Aorta (tissue), 5 donors: ENCODE measurements around the gene ACAD11. TPM values are rescaled to one million over a fixed set of nuclear protein-coding genes. Genes with fewer than 3 reads are reported as not detected.
A peak's percentile ranks its signal among the peaks of the same experiment; 100 is the strongest.

Experiments
- ATAC-seq: fragments of 200-7000 bp; cut with Tn5 transposase; one replicate; pipeline ENCODE4 v1.9.1; 2022; ENCODE audit warnings: moderate library complexity; ENCODE audit not compliant: low FRiP score
- DNase-seq, 2 donors: peaks; one replicate each; pipeline ENCODE4 v3.0.0-alpha.2; 2020
- H3K27ac ChIP-seq, 2 donors: one replicate each; pipeline ENCODE4 v1.5.1; 2013; ENCODE audit warnings: low read length in 2 of 2, mild to moderate bottlenecking in 2 of 2, moderate library complexity in 2 of 2, control low read depth in 1 of 2, inconsistent platforms in 1 of 2, low read depth in 1 of 2
- H3K27me3 ChIP-seq, 2 donors: one replicate each; pipeline ENCODE4 v1.6.1; 2013; ENCODE audit warnings: control low read depth in 1 of 2, low read length in 1 of 2, mild to moderate bottlenecking in 1 of 2, moderate library complexity in 1 of 2; ENCODE audit not compliant: insufficient read depth in 2 of 2, control insufficient read depth in 1 of 2
- H3K36me3 ChIP-seq, 2 donors: one replicate each; pipeline ENCODE4 v1.6.1; 2013; ENCODE audit warnings: control low read depth in 1 of 2, low read length in 1 of 2, mild to moderate bottlenecking in 1 of 2; ENCODE audit not compliant: insufficient read depth in 2 of 2, control insufficient read depth in 1 of 2
- H3K4me1 ChIP-seq, 2 donors: one replicate each; pipeline ENCODE4 v1.6.1; 2013; ENCODE audit warnings: low read length in 2 of 2, control low read depth in 1 of 2, mild to moderate bottlenecking in 1 of 2, moderate library complexity in 1 of 2; ENCODE audit not compliant: insufficient read depth in 2 of 2, control insufficient read depth in 1 of 2
- H3K4me3 ChIP-seq, 2 donors: one replicate each; pipeline ENCODE4 v1.5.1; 2013; ENCODE audit warnings: low read length in 2 of 2, control low read depth in 1 of 2, mild to moderate bottlenecking in 1 of 2
- H3K9me3 ChIP-seq: one replicate; pipeline ENCODE4 v1.6.1; 2013; ENCODE audit warnings: mild to moderate bottlenecking, low read length; ENCODE audit not compliant: control insufficient read depth
- WGBS, 2 donors: extraction: QIAGEN DNeasy Blood & Tissue Kit; methylation state at CpG; one replicate each; pipeline ENCODE4 v1.1.7; 2013; 5-methylcytosine and 5-hydroxymethylcytosine counted together
- intact Hi-C, 2 donors: fragments of 100-400 bp; cut with DNase I; formaldehyde crosslinking; loops; one replicate each; pipeline versions ENCODE4 v1.14.2 to v1.15.0; 2022
- polyA plus RNA-seq, 2 donors: library from polyadenylated mRNA; stranded (reverse); fragments of 200-250 nt; gene quantifications; one replicate each; pipeline ENCODE4 v1.2.3, GENCODE V29; 2013
- total RNA-seq, 2 donors: library from RNA; stranded (reverse); fragmentation: NEBNext Ultra II Directional; extraction: Animal tissue kit (Norgen Biotek cat#: 25700); gene quantifications; one replicate each; pipeline ENCODE4 v1.2.1, GENCODE V29; 2021
- donor health status: healthy with polysubstance abuse.
- donor health status: Bipolar disorder and iron deficiency.
- donor health status: DM: no; HTN: no; CAD: no.
- donor health status: DM: no; HTN: no; CAD: no.
- donor health status: DM: yes; HTN: yes; CAD: no.

Gene ACAD11
- total and polyA plus RNA-seq, 4 donors: 10.0 to 89.6 (median 42.2) TPM

- intact Hi-C loops: no loop called here
- ATAC-seq (no peak), DNase-seq (no peak)
- Histone ChIP-seq H3K27ac (no peak overlapping the region), H3K36me3 (peaks cover 0 to 2% of the 10 kb centered on the region in 2 donors), H3K4me3 (no peak overlapping the region), H3K9me3 (no peaks in the 10 kb centered on the region), H3K27me3 (no peaks in the 10 kb centered on the region), H3K4me1 (no peaks in the 10 kb centered on the region)
Observed at GRCh38 chr3:132675408-132675807, 15.8 kb upstream of the ACAD11 start.

GRCh38 chr3:132669256-132669777 is 9.7 kb upstream of the ACAD11 start:
- no peak for DNase-seq
- intact Hi-C loops: no loop called here
- no peak for ATAC-seq
- Histone ChIP-seq H3K4me1 (no peaks in the 10 kb centered on the region), H3K9me3 (no peaks in the 10 kb centered on the region), H3K4me3 (no peak overlapping the region), H3K27me3 (no peaks in the 10 kb centered on the region), H3K36me3 (peaks cover 0 to 2% of the 10 kb centered on the region in 2 donors), H3K27ac (no peak overlapping the region)
- WGBS, 2 donors: 82 to 83% methylated on average over 5 of the region's 5 CpGs

- ATAC-seq: no peak
- WGBS, 2 donors: 47 to 58% methylated on average over 3 of the region's 3 CpGs
- H3K4me3 ChIP-seq: no peak overlapping the region
Observed at GRCh38 chr3:132665230-132665745, 5.7 kb upstream of the ACAD11 start.

DNA sequence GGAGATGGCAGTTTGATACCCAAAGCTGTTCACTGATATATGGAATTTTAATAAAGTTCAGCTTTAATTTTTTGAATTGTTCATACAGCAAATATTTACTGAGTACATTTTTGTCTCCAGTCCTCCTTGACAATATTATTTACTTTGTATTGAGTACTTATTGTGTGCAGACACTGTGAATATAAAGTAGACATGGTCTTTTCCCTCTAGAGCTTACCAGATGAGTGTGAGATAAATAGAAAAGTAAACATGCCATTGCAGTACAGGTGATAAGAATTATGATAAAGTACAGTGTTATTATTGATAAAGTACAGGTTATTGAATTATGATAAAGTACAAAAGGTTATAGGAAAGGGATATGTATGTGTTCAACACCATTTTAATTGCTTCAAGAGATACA is 2.6 kb upstream of the ACAD11 start:
- ATAC-seq: no peak

More at GRCh38 chr3:132665230-132665745, 5.7 kb upstream of the ACAD11 start:
- Histone ChIP-seq H3K36me3 (no peaks in the 10 kb centered on the region), H3K4me1 (no peaks in the 10 kb centered on the region), H3K27me3 (no peaks in the 10 kb centered on the region), H3K9me3 (no peaks in the 10 kb centered on the region), H3K27ac (no peak overlapping the region)
- no peak for DNase-seq
- intact Hi-C loops: no loop called here

GRCh38 chr3:132661101-132661500 is 1.5 kb upstream of the ACAD11 start:
- WGBS, 2 donors: 7 to 13% methylated on average over 8 of the region's 8 CpGs
- ATAC-seq: no peak
- no peaks in the 10 kb centered on the region for H3K36me3 ChIP-seq
- DNase-seq: no peak
- H3K9me3 ChIP-seq: no peaks in the 10 kb centered on the region
- peak overlapping the region; percentile 71 to 90 for H3K4me3 ChIP-seq
- H3K27me3 ChIP-seq: no peaks in the 10 kb centered on the region
- H3K27ac ChIP-seq: no peak overlapping the region
- H3K4me1 ChIP-seq: no peaks in the 10 kb centered on the region
- intact Hi-C loops: no loop called here

More for the DNA sequence above, 2.6 kb upstream of the ACAD11 start:
- H3K36me3 ChIP-seq: no peaks in the 10 kb centered on the region
- no peaks in the 10 kb centered on the region for H3K9me3 ChIP-seq
- no peak for DNase-seq
- H3K4me3 ChIP-seq: no peak overlapping the region
- intact Hi-C loops: no loop called here
- no peak overlapping the region for H3K27ac ChIP-seq
- no peaks in the 10 kb centered on the region for H3K4me1 ChIP-seq
- no peaks in the 10 kb centered on the region for H3K27me3 ChIP-seq

- H3K9me3 ChIP-seq: no peaks in the 10 kb centered on the region
- H3K4me1 ChIP-seq: no peaks in the 10 kb centered on the region
- intact Hi-C loops: no loop called here
- H3K4me3 ChIP-seq: peak overlapping the region; percentile 71 to 90
- no peaks in the 10 kb centered on the region for H3K27me3 ChIP-seq
- DNase-seq: no peak
- WGBS, 2 donors: 0% methylated on average over 5 of the region's 5 CpGs
- ATAC-seq: no peak
- no peaks in the 10 kb centered on the region for H3K36me3 ChIP-seq
- H3K27ac ChIP-seq: peak overlapping the region; percentile 29 to 95
Observed at GRCh38 chr3:132660811-132661070, 1.1 kb upstream of the ACAD11 start.

- DNase-seq (peak; percentile 76 to 89), ATAC-seq (peak; percentile 88)
- intact Hi-C loops: no loop called here
- Histone ChIP-seq H3K4me1 (no peaks in the 10 kb centered on the region), H3K27ac (peak within 1 kb of the TSS; percentile 29 to 95), H3K36me3 (no peaks in the 10 kb centered on the region), H3K9me3 (no peaks in the 10 kb centered on the region), H3K4me3 (peak within 1 kb of the TSS; percentile 71 to 90), H3K27me3 (no peaks in the 10 kb centered on the region)
- WGBS, 2 donors: 0% methylated on average over 63 to 64 of the region's 64 CpGs
Observed at GRCh38 chr3:132660052-132660810, 622 bp upstream of the ACAD11 start, which contains the start of gene UBA5. Gene UBA5 (plus strand): TSS chr3:132660329. CDS start chr3:132660538, 209 bp downstream.

- H3K4me3 ChIP-seq: peak overlapping the region; percentile 71 to 90
- peak; percentile 2 for ATAC-seq
- H3K36me3 ChIP-seq: no peaks in the 10 kb centered on the region
Observed at GRCh38 chr3:132659000-132659364, 627 bp downstream of the ACAD11 start.

More at GRCh38 chr3:132659000-132659364, 627 bp downstream of the ACAD11 start:
- WGBS, 2 donors: 1 to 2% methylated on average over 7 of the region's 7 CpGs
- Histone ChIP-seq H3K9me3 (no peaks in the 10 kb centered on the region), H3K27ac (peak overlapping the region; percentile 3 to 95), H3K27me3 (no peaks in the 10 kb centered on the region), H3K4me1 (no peaks in the 10 kb centered on the region)
- DNase-seq: no peak
- intact Hi-C loops: no loop called here
